Activated T-cell treated with anti-CD3 and anti-CD28 coated beads, Interleukin-2, amount 50 U/mL, for 24 hours (primary cell): Measurements from ENCODE around the gene FGFRL1.
"Not testable (repeated sequence)": the region's sequence is repeated elsewhere in the genome, so short reads cannot be mapped to it uniquely, and the experiment has no call there.

Experiments
- DNase-seq: peaks from one replicate; pipeline ENCODE4 v3.0.0-alpha.2; 2020
- H3K27ac Mint-ChIP-seq: 2 replicates; pipeline ENCODE4 v1.8.0; 2020; ENCODE audit warnings: mild to moderate bottlenecking, mixed read lengths
- H3K27me3 Mint-ChIP-seq: 2 replicates; pipeline ENCODE4 v1.8.0; 2020; ENCODE audit warnings: mixed read lengths
- H3K36me3 Mint-ChIP-seq: 2 replicates; pipeline ENCODE4 v1.8.0; 2020; ENCODE audit warnings: low read depth, mixed read lengths
- H3K4me1 Mint-ChIP-seq: 2 replicates; pipeline ENCODE4 v1.8.0; 2020; ENCODE audit warnings: low read depth, mixed read lengths
- H3K4me3 Mint-ChIP-seq: 2 replicates; pipeline ENCODE4 v1.8.0; 2020; ENCODE audit warnings: mild to moderate bottlenecking, moderate library complexity, mixed read lengths
- H3K9me3 Mint-ChIP-seq: 2 replicates; pipeline ENCODE4 v1.8.0; 2020; ENCODE audit warnings: mixed read lengths

FGFRL1 gene

GRCh38 chr4:970046-970745, 41.2 kb upstream of the FGFRL1 start:
- H3K27me3 Mint-ChIP-seq, result no peaks in the 10 kb centered on the region
- no peak for DNase-seq
- peaks cover 4% of the 10 kb centered on the region for H3K36me3 Mint-ChIP-seq
- H3K27ac Mint-ChIP-seq, result peak overlapping the region; percentile 2
- no peaks in the 10 kb centered on the region for H3K9me3 Mint-ChIP-seq
- H3K4me3 Mint-ChIP-seq, result no peak overlapping the region
- peaks cover 16% of the 10 kb centered on the region for H3K4me1 Mint-ChIP-seq

GRCh38 chr4:970854-971520, 40.4 kb upstream of the FGFRL1 start:
- no peak overlapping the region for H3K27ac Mint-ChIP-seq
- peak overlapping the region; percentile 33 for H3K4me3 Mint-ChIP-seq
- no peaks in the 10 kb centered on the region for H3K9me3 Mint-ChIP-seq
- DNase-seq, result no peak
- H3K4me1 Mint-ChIP-seq, result peaks cover 16% of the 10 kb centered on the region
- H3K27me3 Mint-ChIP-seq, result no peaks in the 10 kb centered on the region
- peaks cover under 1% of the 10 kb centered on the region for H3K36me3 Mint-ChIP-seq

- Mint-ChIP-seq H3K36me3 (no peaks in the 10 kb centered on the region), H3K4me3 (peak overlapping the region; percentile 65), H3K27ac (no peak overlapping the region), H3K9me3 (no peaks in the 10 kb centered on the region), H3K27me3 (no peaks in the 10 kb centered on the region), H3K4me1 (peaks cover 16% of the 10 kb centered on the region)
- no peak for DNase-seq
Measured at GRCh38 chr4:971666-972500, 39.5 kb upstream of the FGFRL1 start.

GRCh38 chr4:972651-973424, 38.6 kb upstream of the FGFRL1 start:
- Mint-ChIP-seq H3K4me3 (peak overlapping the region; percentile 65), H3K4me1 (peaks cover 16% of the 10 kb centered on the region), H3K36me3 (no peaks in the 10 kb centered on the region), H3K27me3 (no peaks in the 10 kb centered on the region), H3K9me3 (no peaks in the 10 kb centered on the region), H3K27ac (no peak overlapping the region)
- peak; percentile 74 for DNase-seq

- Mint-ChIP-seq H3K36me3 (no peaks in the 10 kb centered on the region), H3K4me1 (peaks cover 16% of the 10 kb centered on the region), H3K27me3 (no peaks in the 10 kb centered on the region), H3K4me3 (peak within 1 kb of the TSS; percentile 65), H3K27ac (no peak within 1 kb of the TSS), H3K9me3 (no peaks in the 10 kb centered on the region)
- DNase-seq, result peak; percentile 95
Measured at GRCh38 chr4:973431-974397, 37.7 kb upstream of the FGFRL1 start, which contains the start of gene DGKQ. Gene DGKQ (minus strand): TSS chr4:973569. CDS start chr4:973482, 87 bp downstream.

GRCh38 chr4:974668-975067, 36.8 kb upstream of the FGFRL1 start:
- Mint-ChIP-seq H3K27me3 (no peaks in the 10 kb centered on the region), H3K27ac (no peak overlapping the region), H3K36me3 (no peaks in the 10 kb centered on the region), H3K4me3 (no peak overlapping the region), H3K4me1 (peaks cover 16% of the 10 kb centered on the region), H3K9me3 (no peaks in the 10 kb centered on the region)
- DNase-seq, result no peak

- not testable (repeated sequence) for H3K4me1 Mint-ChIP-seq, H3K36me3 Mint-ChIP-seq, H3K27ac Mint-ChIP-seq, H3K27me3 Mint-ChIP-seq, H3K9me3 Mint-ChIP-seq, H3K4me3 Mint-ChIP-seq, DNase-seq
Measured at GRCh38 chr4:976016-976415, 35.4 kb upstream of the FGFRL1 start.

- peaks cover under 1% of the 10 kb centered on the region for H3K4me1 Mint-ChIP-seq
- H3K4me3 Mint-ChIP-seq, result no peak overlapping the region
- no peaks in the 10 kb centered on the region for H3K27me3 Mint-ChIP-seq
- no peaks in the 10 kb centered on the region for H3K36me3 Mint-ChIP-seq
- H3K9me3 Mint-ChIP-seq, result no peaks in the 10 kb centered on the region
- DNase-seq, result no peak
- H3K27ac Mint-ChIP-seq, result no peak overlapping the region
Measured at GRCh38 chr4:978957-979701, 32.3 kb upstream of the FGFRL1 start.

- Mint-ChIP-seq H3K27ac (no peak overlapping the region), H3K4me1 (peaks cover 21% of the 10 kb centered on the region), H3K27me3 (no peaks in the 10 kb centered on the region), H3K36me3 (no peaks in the 10 kb centered on the region), H3K9me3 (no peaks in the 10 kb centered on the region), H3K4me3 (no peak overlapping the region)
- no peak for DNase-seq
Measured at GRCh38 chr4:982291-982690, 29.1 kb upstream of the FGFRL1 start.

GRCh38 chr4:982814-983213, 28.6 kb upstream of the FGFRL1 start:
- H3K4me1 Mint-ChIP-seq, result peaks cover 25% of the 10 kb centered on the region
- no peak overlapping the region for H3K4me3 Mint-ChIP-seq
- no peak overlapping the region for H3K27ac Mint-ChIP-seq

GRCh38 chr4:984336-985054, 26.9 kb upstream of the FGFRL1 start:
- no peak for DNase-seq
- Mint-ChIP-seq H3K27ac (no peak overlapping the region), H3K36me3 (peaks cover under 1% of the 10 kb centered on the region), H3K27me3 (no peaks in the 10 kb centered on the region), H3K4me1 (peaks cover 30% of the 10 kb centered on the region), H3K4me3 (peak overlapping the region; percentile 60), H3K9me3 (no peaks in the 10 kb centered on the region)

More at GRCh38 chr4:982814-983213, 28.6 kb upstream of the FGFRL1 start:
- no peaks in the 10 kb centered on the region for H3K27me3 Mint-ChIP-seq
- H3K36me3 Mint-ChIP-seq, result no peaks in the 10 kb centered on the region
- DNase-seq, result no peak
- no peaks in the 10 kb centered on the region for H3K9me3 Mint-ChIP-seq

- peak overlapping the region; percentile 85 for H3K4me3 Mint-ChIP-seq
- no peaks in the 10 kb centered on the region for H3K9me3 Mint-ChIP-seq
- peaks cover 30% of the 10 kb centered on the region for H3K4me1 Mint-ChIP-seq
- no peak overlapping the region for H3K27ac Mint-ChIP-seq
- H3K36me3 Mint-ChIP-seq, result peaks cover 2% of the 10 kb centered on the region
- peak; percentile 82 for DNase-seq
- no peaks in the 10 kb centered on the region for H3K27me3 Mint-ChIP-seq
Measured at GRCh38 chr4:985123-985830, 26.1 kb upstream of the FGFRL1 start.
